ENCODE data around the gene ANKRD6.
"Not testable (repeated sequence)": the region's sequence is repeated elsewhere in the genome, so short reads cannot be mapped to it uniquely, and the experiment has no call there.

ANKRD6 gene

DNA sequence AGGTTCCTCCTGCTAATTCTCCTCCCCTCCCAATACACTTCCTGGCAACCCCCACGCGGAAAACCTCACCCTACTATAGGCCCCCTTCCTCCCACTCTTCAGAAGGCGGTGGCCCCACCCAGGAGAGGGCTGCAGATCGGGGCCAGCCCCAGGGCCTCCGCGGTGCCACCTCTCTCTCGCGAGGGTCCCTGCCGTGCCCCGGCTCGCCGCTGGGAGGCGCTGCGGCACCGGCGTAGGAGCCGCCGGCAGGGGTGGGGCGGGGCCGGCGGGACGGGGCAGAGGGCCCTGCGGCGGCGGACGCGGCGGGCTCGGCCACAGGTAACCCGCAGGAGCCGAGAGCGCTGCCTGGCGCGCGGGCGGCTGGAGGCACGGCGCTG lies at the start of gene ANKRD6:
TSS of gene ANKRD6 (plus strand) at position 278 of the 377 bp plus-strand sequence. CDS start 133,825 bp downstream, outside the sequence.
- DNase-seq: peak; percentile 79

DNA sequence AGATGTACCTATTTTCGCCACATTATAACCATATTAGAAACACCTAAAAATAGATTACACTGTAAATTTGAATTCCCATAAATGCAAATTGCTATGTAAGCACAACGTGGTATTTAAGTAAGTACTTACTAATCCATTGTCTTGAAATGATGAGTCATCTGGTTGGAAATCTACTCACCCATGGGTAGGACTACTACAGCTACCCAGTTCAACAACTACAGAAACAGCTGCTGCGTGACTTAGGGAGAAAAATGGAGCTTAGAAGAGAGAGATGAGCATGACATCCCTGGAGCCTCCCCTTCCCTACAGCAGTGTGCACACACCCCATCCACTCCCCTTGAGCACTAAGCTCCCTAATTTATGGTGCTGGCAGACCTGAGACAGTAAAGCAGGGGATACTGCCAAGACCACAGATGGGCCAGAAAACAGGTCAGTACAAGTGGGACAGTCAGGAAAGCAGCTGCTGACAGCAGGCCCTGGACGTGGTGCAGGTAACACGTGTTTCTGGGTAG lies 47.7 kb upstream of the ANKRD6 start:
- no peak for DNase-seq

DNA sequence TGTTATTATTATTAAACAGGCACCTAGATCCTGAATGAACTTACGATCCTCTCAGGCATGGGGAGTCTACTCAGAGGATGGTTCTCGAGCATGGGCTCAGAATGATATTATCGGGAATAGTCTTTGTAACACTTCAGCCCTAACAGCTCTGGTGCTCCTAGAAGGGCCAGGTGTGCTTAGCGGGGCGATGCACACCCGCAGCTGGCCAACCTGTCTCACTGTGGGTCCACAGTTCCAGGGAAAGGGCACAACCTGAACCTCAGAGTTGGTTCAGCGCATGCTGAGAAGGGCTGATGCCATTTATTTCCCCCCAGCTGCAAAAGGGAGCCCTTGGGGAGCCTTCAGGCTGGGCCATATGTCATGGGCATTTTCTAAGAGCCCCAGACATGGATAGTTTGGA lies 47.1 kb upstream of the ANKRD6 start:
- no peak for DNase-seq

DNA sequence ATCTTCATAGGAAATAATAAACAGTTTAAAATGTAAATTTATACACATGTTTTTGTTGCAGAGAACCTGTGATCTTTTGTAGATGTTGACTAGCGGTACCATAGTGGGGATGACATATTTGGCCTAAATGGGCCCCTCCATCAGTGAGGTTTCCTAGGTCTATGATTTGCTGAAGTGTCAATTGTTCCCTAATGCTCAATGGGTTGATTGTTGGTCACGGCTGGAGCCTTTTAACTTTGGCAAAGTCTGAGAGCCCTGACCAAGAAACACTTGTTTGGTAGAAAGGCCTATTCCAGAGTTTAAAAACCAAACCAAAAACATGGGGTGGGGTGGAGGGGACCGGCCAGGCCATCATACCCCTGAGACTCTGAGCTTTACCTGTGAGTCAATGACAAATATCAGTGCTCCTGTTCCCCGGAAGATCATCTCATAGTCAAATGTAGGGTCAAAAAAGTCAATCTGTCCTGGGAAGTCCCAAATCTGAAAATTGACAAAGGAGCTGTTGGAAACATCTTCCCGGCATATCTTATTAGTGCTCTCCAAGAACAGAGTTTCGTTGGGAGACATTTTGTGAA lies 45.9 kb upstream of the ANKRD6 start:
- no peak for DNase-seq

DNA sequence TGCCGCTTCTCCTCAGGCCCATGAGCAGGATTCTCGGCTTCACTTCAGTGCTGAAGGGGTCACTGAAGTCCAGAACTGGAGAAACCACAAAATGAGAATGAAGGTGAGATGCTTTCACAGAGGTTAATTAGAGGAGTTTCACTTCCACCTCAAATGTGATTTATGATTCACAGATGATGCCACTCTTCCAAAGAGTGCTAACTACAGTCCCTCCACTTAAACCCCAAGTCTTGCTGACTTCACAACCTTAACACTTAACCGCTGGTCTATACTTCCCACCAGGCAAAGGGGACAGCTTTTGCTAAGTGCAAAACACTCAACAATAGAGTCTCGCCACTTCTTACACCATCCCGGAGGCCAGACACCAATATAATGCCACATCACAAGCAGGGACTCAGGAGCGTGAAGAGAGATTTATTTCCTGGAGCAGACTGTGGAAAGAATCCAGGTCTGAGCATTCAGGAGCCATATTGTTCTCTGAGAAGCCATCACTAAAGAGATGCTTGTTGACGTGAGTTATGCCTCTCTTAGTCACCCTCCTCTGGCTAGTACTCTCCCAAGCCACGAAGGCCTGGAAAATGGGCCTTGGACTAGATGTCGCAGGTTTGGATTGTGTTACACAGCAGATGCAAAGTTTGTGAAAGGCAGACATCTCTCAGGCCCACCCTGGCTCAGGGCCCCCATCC lies 45.3 kb upstream of the ANKRD6 start:
- no peak for DNase-seq

DNA sequence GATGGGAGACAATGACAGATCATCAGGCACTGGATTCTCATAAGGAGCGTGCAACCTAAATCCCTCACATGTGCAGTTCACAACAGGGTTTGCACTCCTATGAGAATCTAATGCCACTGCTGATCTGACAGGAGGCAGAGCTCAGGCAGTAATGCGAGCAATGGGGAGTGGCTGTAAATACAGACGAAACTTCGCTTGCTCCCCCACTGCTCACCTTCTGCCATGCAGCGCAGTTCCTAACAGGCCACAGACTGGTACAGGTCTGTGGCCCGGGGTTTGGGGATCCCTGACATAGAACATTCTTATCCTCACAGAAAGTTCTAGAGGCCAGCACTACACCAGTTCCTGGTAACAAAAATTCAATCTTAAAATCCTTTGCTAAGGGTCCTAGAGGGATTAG lies 44.1 kb upstream of the ANKRD6 start:
- DNase-seq: no peak

DNA sequence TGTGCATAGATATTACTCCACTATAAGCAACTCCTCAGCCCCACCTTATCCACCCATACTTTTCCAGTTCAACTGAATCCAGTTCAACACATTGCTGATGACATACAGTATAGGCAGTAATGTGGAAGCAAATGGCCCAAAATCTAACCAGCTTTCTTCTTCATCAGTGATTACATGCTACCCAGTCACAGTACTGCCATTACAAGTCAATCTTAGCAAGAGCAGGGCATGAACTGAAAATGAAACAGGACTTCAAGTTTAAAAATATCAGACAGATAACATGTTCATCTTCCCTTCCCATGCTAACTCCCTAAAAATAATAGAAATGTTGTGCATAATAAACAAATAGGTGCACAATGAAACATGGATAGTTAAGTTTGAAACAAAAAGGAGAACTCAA lies 40.1 kb upstream of the ANKRD6 start:
- DNase-seq: no peak

DNA sequence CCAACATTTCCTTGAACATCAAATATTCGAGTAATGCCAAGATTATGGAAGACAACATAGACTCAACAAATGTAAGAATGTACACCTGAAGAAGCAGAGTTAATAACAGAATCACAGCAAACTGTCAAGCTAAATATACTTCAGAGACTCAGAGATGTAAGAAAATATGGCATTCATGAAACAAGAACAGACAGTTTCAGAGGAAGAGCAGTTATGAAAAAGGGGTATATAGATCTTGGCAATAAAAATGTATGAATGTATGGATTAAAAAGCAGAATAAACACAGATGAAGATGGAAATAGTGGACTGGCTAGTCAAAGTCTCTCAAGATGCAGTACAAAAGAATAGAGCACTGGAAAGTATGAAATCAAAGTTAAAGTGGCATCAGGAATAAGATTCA lies 39.3 kb upstream of the ANKRD6 start:
- no peak for DNase-seq

DNA sequence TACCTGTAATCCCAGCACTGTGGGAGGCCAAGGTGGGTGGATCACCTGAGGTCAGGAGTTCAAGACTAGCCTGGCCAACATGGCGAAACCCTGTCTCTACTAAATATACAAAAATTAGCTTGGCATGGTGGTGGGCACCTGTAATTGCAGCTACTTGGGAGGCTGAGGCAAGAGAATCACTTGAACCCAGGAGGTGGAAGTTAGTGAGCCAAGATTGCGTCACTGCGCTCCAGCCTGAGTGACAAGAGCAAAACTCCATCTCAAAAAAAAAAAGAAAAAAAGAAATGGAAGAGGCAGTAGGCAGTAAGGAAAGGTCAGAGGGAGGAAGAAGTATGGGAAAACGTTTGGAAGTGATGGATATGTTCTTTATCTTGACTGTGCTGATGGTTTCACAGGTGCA lies 35.1 kb upstream of the ANKRD6 start:
- not testable (repeated sequence) for DNase-seq

DNA sequence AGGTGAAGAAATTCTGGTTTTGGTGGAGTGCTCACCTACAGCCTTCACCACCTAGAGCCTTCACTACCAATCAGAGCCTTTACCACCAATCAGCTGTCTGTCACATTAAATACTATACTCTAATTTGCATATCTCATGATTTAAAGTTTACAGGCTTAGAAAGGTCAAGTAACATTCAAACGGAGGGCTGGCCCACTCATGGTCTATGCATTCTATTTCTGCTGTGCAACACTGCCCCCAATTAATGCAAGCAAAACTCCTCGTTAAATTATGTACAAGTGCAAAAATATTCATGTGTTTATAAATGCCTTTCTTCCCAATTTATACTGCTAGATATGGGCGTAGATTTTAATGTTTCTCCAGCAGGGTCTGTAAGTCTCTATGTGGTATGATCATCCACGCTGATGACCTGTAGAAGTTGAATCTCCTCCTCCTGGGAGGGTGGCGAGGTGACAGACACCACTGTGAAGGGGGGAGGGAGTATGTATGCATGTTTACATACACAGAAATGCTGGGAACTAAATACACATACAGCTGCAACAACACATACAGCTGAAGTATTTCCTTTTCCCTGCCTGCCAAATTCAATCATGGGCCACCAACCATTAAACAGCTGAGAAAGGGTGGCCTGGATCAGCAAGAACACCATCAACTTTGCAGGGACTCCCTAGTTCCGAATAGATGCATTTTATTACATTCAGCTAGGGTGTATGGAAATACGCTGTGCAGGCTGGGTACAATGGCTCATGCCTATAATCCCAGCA lies 34.0 kb upstream of the ANKRD6 start:
- peak; percentile 34 for DNase-seq

DNA sequence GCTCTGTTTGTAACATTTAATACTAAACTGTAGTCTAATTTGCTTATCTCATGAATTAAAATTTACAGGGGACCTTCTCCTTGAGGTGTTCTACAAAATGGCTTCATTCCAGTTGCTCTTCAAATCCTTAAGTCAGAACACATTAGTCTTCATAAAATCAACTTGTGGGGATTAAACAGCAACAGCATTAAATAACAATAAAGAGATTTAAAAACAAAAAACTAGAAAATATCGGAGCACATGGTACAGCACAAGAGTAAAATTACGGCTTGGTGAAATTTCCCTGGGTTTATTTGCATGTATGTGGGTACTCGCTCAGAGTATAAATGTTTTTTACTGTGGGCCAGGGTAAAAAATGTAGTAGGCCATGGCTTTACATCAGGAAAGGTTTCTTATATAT lies 32.9 kb upstream of the ANKRD6 start:
- DNase-seq: no peak

DNA sequence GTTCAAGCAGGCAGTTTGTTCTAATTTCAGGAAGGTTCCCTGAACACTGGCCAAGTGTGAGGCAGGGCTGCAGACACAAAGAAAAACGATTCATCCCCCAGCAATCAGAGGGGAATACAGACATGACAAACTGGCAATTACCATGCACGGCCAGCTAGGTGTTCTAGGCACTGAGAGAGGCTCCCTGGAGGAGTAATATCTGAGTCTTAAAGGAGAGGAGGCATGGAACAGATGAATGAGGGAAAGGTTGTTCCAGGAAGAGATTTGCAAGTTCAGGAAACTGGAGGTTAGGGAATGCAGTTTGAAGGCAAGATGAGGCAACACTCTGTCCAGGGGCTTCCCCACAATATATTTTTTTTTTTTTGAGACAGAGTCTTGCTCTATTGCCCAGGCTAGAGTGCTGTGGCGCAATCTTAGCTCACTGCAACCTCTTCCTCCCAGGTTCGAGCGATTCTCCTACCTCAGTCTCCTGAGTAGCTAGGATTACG lies 32.0 kb upstream of the ANKRD6 start:
- no peak for DNase-seq

DNA sequence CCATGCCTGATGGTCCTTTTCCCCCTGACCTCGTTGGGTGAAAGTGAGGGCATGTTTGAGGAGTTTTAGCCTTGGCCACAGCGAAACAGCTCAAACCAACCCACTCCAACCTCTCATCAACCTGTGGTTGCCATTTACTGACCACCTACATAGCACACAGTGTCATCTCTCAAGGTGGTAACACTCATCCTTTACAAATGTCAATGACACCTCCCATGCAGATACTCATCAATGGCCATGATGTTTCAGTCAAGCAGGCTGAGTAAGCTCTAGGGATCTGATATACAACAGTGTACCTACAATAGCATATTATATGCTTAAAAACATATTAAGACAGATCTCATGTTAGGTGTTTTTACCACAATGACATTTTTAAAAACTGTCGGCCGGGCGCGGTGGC lies 30.2 kb upstream of the ANKRD6 start:
- DNase-seq: no peak

DNA sequence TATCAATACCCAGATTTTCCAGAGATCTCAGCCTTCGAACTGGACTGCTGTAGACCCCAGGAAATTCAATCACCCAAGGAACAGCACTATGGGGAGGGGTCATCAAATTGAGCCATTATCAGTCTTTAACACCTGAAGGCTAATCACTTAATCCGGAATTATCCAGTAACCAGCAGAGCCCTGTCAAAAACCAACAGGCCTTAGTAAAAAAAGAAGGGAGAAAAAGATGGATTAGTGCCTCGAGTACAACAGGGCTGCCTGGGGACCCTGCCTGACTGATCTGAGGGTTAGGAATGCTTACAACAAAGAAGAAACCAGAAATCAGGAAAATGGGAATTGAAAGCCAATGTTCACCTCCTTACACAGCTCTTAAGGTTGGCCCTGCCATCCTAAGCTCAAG lies 28.4 kb upstream of the ANKRD6 start:
- no peak for DNase-seq

DNA sequence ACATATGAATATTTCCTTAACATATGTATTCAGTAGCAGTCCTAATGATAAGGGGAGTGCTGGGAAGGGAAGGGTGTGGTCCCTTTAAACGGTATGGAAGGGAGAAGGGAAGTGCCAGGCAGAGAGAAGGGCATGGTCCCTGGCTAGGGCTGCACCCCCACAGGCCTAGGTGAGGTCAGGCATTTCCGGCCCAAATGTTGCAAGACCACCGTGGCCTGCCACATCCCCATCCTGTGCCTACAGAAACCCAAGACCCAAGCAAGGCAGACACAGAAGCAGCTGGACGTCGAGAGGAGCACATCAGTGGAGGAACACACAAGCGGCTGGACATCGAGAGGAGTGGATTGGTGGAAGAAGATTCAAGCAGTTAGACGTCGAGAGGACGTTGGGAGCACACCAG lies 26.8 kb upstream of the ANKRD6 start:
- no peak for DNase-seq

DNA sequence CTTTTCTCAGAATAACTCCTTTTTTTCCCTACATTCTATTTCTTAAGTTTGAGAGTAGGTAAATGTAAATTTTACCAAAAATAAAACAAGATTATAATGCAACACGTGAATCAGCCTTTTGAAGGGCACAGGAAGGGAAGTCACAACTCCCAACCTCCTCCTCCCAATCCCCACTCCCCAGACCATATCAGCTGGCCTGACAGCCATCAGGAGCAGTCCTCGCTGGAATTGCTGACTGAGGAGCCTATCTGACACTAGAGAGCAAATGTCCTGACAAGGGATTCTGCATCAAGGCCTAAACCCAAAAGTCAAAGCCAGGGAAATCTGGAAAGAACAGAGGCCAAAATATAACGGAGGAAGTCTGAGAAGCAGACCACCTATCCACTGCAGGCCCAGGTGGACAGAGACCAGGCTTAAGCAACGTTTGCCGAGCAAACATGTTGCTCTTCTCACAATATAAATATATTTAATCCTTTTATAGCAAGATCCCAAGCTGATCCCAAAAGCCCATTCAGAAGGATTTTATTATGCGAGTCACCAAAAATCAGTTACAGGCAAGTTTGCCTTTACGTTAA lies 23.4 kb upstream of the ANKRD6 start:
- DNase-seq: no peak

DNA sequence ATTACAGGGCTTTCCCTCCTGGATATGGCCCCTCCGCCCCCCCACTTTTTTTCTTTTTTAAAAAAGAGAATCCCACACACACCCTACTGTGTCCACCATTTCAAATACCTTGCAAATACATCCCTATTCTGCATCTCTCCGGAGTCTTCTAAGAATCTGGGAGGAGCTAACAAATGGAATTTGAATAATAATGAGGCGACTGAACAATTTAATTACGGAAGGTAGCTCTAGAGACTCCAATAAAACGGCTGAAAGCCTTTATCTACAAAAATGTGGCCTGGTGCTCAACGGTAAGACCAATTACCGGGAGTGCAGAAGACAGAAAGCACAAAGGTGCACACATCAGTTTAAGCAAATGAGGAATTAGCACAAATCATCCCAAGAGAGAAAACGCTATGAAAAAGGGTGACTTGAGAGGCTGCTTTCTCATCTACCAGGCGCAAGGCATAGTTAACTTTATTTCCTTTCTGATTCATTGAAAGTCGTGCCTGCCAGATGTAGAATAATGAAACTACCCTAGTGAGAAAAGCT lies 22.7 kb upstream of the ANKRD6 start:
- DNase-seq: no peak

DNA sequence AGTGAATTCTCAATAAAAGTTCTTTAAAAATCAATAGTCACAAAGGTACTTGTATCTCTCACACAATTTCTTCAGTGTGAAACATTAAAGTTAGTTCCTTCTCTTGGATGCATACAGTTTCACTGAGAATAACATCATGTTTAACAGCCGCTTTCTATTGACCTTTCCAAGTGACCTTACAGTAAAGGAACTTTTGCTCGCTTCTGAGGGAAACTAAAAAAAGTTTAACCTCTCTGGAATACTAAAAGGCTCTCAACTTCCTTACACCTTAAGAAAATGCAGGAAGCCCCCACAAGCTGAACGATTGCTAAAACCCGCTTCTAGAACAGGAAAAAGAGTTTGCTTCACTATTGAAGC lies 22.2 kb upstream of the ANKRD6 start:
- no peak for DNase-seq

DNA sequence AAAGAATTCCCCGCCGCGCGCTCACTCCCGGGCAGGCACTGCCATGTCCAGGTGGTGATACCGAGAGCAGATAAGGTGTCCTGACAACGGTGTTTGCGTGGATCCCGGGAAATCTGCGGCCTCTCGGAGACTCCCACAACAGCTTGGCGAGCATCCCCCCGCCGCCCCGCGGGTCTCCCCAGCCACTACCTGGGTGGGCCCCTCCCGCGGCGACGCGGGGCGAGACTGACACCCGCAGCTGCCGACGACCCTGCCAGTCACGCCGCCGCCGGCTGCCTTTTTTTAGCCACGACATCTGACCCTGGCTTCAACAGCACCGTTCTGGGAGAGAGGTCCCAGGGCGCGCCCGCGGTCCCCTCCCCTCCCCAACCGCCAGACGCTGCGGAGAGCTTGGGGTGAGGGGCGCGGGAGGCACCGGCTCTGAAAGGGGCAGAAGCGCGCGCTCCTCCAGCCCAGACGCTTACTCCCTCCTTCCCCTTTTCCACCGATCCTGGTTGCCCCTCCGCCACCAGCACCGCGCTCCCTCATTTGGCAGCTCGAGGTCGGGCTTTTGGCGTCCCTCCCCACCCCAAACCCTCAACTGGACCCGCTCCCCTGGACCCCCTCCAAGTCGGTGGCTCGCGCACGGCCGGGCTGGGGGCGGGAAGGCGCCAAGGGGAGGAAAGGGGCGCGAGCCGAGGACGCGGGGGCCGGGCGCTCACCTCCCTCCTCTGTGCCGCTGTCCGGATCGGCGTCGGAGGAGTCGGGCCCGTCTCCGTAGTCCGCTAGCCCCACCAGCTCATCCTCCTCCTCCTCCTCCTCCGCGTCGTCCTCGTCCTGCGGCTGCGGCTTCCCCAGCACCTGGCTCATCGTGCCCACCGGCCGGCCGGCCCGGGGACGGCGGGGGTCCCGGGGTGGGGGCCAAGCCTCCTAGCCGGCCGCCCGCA lies 21.5 kb upstream of the ANKRD6 start:
- DNase-seq: peak; percentile 42

DNA sequence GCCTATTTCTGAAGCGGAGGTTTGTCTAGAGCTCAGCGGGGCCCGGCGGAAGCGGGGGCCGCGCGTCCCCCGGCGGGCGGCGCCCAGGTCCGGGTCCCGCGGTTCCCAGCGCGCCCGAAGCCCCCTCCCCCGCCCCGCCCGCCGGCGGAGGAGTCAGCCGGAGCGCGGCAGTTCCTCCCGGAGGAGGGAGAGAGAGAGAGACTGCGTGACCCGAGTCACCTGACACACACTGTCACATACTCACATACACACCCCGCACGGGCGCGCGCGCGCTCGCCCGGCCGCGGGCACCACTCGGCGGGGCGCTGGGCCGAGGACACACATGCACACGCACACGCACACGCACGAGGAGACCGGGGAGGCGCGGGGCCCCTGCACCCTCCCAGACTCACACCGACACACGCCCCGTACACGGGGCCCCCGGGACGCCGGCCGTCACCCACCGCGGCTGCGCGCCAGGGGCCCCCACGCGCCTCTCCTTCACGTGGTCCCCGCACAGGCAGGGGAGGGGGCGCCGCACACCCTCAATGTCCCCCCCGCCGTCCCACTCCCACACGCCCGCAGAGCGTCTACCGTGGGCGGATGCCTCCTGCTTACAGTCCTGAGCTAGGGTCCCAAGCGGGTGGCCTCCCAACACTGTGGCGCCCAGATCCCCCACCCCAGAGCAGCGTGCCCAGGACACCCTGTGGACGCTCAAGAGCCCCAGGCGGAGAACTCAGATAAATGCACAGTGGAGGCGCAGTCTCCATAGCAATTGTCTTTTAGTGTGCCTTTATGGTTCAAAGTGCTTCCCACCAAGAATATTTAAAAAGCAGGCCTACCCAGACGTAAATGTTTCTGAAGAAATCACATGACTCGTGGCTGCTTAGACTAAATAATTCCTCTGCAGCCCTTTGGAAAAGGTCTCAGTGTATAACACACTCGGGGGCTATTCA lies 20.6 kb upstream of the ANKRD6 start, which contains the start of gene RRAGD:
TSS of gene RRAGD (minus strand) at position 203 of the 935 bp plus-strand sequence. CDS start 280 bp downstream, outside the sequence.
- peak; percentile 84 for DNase-seq

DNA sequence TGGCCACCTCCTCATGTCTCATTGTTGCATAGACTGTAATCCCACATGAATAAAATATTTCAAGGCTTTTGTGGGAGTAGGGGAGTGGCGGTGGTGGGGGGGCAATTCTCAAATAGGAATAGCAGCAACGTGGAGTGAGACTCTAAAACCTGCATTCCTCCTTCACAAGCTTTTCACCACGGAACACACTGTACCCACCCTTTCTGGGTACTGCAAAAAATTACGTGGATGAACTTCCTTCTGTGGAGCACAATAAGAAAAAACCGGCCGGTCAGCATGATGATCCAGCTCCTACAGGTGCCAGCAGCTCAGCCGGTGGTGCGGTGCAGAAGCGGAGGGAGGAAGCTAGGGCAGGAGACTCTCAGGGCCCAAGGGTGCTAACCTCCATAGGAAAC lies 19.9 kb upstream of the ANKRD6 start:
- DNase-seq: peak; percentile 13

Data from NCI-H345 (cell line).